ENCODE data around the gene ANTXR1. TPM values are rescaled to one million over a fixed set of nuclear protein-coding genes. Genes with fewer than 3 reads are reported as not detected.

The ANTXR1 gene
- 3.6 TPM for polyA plus RNA-seq (2012; ENCODE audit: insufficient read depth, insufficient read length, low read depth)

DNA sequence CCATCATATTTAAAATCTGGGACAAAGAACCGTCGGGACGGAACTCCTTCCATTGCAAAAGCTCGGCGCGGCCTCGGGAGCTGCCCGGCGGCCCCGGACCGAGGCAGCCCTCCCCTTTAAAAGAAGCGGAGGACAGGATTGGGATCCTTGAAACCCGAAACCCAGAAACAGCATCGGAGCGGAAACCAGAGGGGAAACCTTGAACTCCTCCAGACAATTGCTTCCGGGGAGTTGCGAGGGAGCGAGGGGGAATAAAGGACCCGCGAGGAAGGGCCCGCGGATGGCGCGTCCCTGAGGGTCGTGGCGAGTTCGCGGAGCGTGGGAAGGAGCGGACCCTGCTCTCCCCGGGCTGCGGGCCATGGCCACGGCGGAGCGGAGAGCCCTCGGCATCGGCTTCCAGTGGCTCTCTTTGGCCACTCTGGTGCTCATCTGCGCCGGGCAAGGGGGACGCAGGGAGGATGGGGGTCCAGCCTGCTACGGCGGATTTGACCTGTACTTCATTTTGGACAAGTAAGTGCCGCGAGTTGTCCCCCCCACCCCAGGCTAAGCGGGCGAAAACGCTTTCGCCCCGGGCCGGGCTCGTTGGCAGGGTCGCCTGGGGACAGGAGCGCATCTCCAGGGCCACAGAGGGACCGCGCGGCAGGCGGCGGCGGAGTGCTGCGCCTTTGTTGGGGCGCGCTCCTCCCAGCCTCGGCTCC, at the start of gene ANTXR1:
TSS of gene ANTXR1 (plus strand) at position 38 of the 698 bp plus-strand sequence. CDS start at position 359, 321 bp downstream.
- TF ChIP-seq, protein P1, sequence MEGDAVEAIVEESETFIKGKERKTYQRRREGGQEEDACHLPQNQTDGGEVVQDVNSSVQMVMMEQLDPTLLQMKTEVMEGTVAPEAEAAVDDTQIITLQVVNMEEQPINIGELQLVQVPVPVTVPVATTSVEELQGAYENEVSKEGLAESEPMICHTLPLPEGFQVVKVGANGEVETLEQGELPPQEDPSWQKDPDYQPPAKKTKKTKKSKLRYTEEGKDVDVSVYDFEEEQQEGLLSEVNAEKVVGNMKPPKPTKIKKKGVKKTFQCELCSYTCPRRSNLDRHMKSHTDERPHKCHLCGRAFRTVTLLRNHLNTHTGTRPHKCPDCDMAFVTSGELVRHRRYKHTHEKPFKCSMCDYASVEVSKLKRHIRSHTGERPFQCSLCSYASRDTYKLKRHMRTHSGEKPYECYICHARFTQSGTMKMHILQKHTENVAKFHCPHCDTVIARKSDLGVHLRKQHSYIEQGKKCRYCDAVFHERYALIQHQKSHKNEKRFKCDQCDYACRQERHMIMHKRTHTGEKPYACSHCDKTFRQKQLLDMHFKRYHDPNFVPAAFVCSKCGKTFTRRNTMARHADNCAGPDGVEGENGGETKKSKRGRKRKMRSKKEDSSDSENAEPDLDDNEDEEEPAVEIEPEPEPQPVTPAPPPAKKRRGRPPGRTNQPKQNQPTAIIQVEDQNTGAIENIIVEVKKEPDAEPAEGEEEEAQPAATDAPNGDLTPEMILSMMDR (IDR thresholded peaks at IDR 0.05; ENCODE audit: low read depth, low read length), result no peak
- H3K36me3 ChIP-seq, result no peaks in the 10 kb centered on the region
- peak; percentile 46 for DNase-seq
- no peaks in the 10 kb centered on the region for H3K9me3 ChIP-seq
- H3K4me1 ChIP-seq, result no peaks in the 10 kb centered on the region
- no peaks in the 10 kb centered on the region for H3K27me3 ChIP-seq
- H3K4me3 ChIP-seq (ENCODE audit: low read depth, low read length), result peak within 1 kb of the TSS; percentile 76

DNA sequence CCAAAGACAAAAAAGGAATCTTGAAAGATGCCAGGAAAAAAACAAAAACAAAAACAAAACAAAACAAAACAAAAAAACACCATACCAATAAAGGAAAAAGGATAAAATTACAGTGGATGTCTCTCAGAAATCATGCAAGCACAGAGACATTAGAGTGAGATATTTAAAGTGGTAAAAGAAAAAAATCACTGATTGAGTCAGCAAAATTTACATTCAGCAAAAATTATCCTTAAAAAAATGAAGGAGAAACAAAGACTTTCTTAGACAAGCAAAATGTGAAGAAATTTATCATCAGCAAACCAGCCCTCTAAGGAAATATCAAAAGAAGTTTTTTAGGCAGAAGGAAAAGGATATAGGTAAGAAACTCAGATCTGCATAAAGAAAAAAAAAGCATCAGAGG, 48.7 kb upstream of the ANTXR1 start:
- TF ChIP-seq, protein P1 (IDR thresholded peaks at IDR 0.05; ENCODE audit: low read depth, low read length), result no peak
- Histone ChIP-seq H3K4me3 (ENCODE audit: low read depth, low read length) (no peak overlapping the region), H3K9me3 (no peaks in the 10 kb centered on the region), H3K27me3 (no peaks in the 10 kb centered on the region), H3K36me3 (no peaks in the 10 kb centered on the region), H3K4me1 (no peaks in the 10 kb centered on the region)
- DNase-seq, result no peak

DNA sequence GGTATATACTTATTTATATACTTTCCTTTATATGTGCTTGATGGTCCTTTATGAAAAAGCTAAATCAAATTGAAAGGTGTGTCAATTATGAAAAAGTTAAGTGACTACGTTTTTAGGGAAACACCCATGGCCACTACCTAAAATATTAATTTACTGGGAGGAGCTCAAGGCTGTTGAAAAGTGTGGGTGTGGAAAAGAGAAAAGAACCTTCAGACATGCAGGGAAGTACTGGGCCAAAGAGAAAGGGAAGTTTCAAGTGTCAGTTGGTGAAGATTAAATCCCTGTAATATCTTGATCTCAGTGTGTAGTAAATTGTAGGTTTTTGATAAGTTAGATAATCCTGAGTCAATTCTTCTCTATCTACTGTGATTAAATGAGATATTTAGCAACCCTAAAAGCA, 44.8 kb upstream of the ANTXR1 start:
- H3K36me3 ChIP-seq, result no peaks in the 10 kb centered on the region
- H3K27me3 ChIP-seq, result no peaks in the 10 kb centered on the region
- H3K9me3 ChIP-seq, result no peaks in the 10 kb centered on the region
- TF ChIP-seq, protein P1 (IDR thresholded peaks at IDR 0.05; ENCODE audit: low read depth, low read length), result no peak
- no peak for DNase-seq
- H3K4me3 ChIP-seq (ENCODE audit: low read depth, low read length), result no peak overlapping the region
- H3K4me1 ChIP-seq, result no peaks in the 10 kb centered on the region

DNA sequence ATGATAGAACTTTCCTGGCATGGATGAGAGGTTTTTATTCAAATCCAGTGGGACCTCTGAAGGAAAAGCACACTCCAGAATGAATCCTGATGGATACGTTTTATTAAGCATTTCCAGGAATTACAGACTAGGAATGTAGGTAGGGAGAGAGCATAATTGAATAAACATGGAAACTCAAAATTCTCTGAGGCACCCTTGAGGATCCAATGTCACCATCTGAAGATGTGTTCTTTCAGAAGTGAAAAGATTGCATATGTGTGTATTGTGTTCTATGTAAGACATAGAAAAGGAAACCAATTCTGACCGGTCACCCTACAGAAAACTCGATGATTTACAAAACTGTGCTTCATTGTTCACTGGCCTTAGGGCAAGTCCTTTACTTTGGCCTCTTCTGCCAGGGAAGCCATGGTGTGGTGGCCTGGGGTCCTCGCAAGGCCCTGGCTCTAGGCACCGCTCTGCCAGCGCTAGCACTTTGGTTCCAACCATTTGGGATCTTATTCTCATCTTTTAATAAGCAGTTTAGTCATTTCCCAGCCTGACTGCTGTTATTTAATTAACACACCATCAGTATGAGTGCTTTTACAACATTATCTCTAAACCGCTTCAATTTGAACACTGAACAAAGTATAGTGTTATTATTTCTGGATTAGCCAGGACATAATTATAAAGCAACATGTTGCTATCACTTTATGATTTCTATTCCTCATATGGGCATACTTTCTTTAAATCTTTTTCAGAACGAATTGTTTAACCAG, 43.1 kb upstream of the ANTXR1 start:
- Histone ChIP-seq H3K36me3 (no peaks in the 10 kb centered on the region), H3K27me3 (no peaks in the 10 kb centered on the region), H3K4me1 (no peaks in the 10 kb centered on the region), H3K4me3 (ENCODE audit: low read depth, low read length) (no peak overlapping the region), H3K9me3 (no peaks in the 10 kb centered on the region)
- no peak for DNase-seq
- TF ChIP-seq, protein P1 (IDR thresholded peaks at IDR 0.05; ENCODE audit: low read depth, low read length), result no peak

DNA sequence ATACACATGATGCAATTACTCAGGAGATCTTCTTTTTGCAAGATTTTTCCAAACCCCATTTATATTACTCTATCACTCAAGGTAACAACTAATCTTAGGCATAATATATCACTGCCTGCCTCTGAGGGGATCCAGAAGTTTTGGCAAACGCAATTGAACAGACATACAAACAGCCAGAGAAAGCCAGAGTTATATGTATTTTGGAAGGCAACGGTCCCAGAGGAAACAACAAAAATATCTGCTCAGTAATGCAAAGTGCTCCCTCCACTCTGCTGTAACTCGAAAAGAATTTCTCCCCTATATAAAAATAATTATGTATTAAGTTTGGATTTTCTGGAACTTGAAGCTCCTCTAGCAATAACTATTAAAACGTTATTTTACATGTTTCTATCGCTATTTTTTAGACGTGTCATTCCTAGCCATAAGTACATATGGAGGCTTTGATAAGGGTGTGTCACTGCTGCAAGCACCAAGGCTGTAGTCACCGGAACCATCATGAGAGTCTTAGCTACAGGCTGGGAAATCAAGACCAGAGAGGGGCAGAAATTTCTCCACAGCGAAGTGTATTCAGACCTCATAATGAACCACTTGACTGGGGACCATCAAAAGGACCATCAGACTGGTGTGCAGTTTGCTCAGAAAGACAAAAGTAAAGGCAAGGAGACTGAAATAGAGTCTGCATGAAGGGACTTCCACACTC, 42.3 kb upstream of the ANTXR1 start:
- TF ChIP-seq, protein P1 (IDR thresholded peaks at IDR 0.05; ENCODE audit: low read depth, low read length), result no peak
- H3K27me3 ChIP-seq, result peaks cover under 1% of the 10 kb centered on the region; the same call in 1 of the 2 replicates
- H3K4me3 ChIP-seq (ENCODE audit: low read depth, low read length), result no peak overlapping the region
- H3K9me3 ChIP-seq, result no peaks in the 10 kb centered on the region
- no peak for DNase-seq
- no peaks in the 10 kb centered on the region for H3K36me3 ChIP-seq
- no peaks in the 10 kb centered on the region for H3K4me1 ChIP-seq

Data from BE2C (cell line).